ENCODE measurements around the gene SRPK2.
"Not testable (repeated sequence)": the region's sequence is repeated elsewhere in the genome, so short reads cannot be mapped to it uniquely, and the experiment has no call there.

SRPK2 gene

GRCh38 chr7:105202616-105203015 lies 186.1 kb downstream of the SRPK2 start:
- H3K4me3 ChIP-seq (ENCODE audit: low read depth, low read length) = no peak overlapping the region
- no peak for TF ChIP-seq CTCF (conservative IDR thresholded peaks at IDR 0.05; ENCODE audit: low read depth, low read length)
- DNase-seq (ENCODE audit: low read depth) = no peak

GRCh38 chr7:105199386-105199785 lies 189.3 kb downstream of the SRPK2 start:
- TF ChIP-seq CTCF (conservative IDR thresholded peaks at IDR 0.05; ENCODE audit: low read depth, low read length) = no peak

GRCh38 chr7:105198223-105198622 lies 190.5 kb downstream of the SRPK2 start:
- peak; percentile 96 for DNase-seq (ENCODE audit: low read depth)
- no peak overlapping the region for H3K4me3 ChIP-seq (ENCODE audit: low read depth, low read length)
- no peak for TF ChIP-seq CTCF (conservative IDR thresholded peaks at IDR 0.05; ENCODE audit: low read depth, low read length)

More at GRCh38 chr7:105199386-105199785, 189.3 kb downstream of the SRPK2 start:
- DNase-seq (ENCODE audit: low read depth) = no peak
- H3K4me3 ChIP-seq (ENCODE audit: low read depth, low read length) = no peak overlapping the region

- peak; percentile 52 for DNase-seq (ENCODE audit: low read depth)
- no peak for TF ChIP-seq CTCF (conservative IDR thresholded peaks at IDR 0.05; ENCODE audit: low read depth, low read length)
- H3K4me3 ChIP-seq (ENCODE audit: low read depth, low read length) = no peak overlapping the region
Measured at GRCh38 chr7:105196473-105196872, 192.2 kb downstream of the SRPK2 start.

GRCh38 chr7:105195891-105196290 lies 192.8 kb downstream of the SRPK2 start:
- no peak overlapping the region for H3K4me3 ChIP-seq (ENCODE audit: low read depth, low read length)
- TF ChIP-seq CTCF (conservative IDR thresholded peaks at IDR 0.05; ENCODE audit: low read depth, low read length) = no peak
- DNase-seq (ENCODE audit: low read depth) = no peak

GRCh38 chr7:105194959-105195358 lies 193.8 kb downstream of the SRPK2 start:
- H3K4me3 ChIP-seq (ENCODE audit: low read depth, low read length); DNase-seq (ENCODE audit: low read depth): not testable (repeated sequence)

- H3K4me3 ChIP-seq (ENCODE audit: low read depth, low read length) = no peak overlapping the region
- DNase-seq (ENCODE audit: low read depth) = no peak
- TF ChIP-seq CTCF (conservative IDR thresholded peaks at IDR 0.05; ENCODE audit: low read depth, low read length) = no peak
Measured at GRCh38 chr7:105191331-105191730, 197.4 kb downstream of the SRPK2 start.

All from choroid plexus epithelial cell (primary cell).